Bronchial epithelial cell (primary cell): ENCODE measurements around the gene ANKRD44. TPM values are rescaled to one million over a fixed set of nuclear protein-coding genes. Genes with fewer than 3 reads are reported as not detected.
A peak's percentile ranks its signal among the peaks of the same experiment; 100 is the strongest.

ENCODE experiments used
- DNase-seq: peaks from one replicate; pipeline ENCODE4 v3.0.0-alpha.2; 2010; ENCODE audit warnings: low read depth
- FAIRE-seq: peaks from 2 replicates; lab custom pipeline; 2011; peaks lifted over from hg19 to GRCh38; lab: Jason Lieb, UNC
- H3K27me3 ChIP-seq: 2 replicates; pipeline ENCODE4 v1.5.1; 2011; ENCODE audit warnings: low read length; ENCODE audit not compliant: control insufficient read depth, insufficient read depth
- H3K36me3 ChIP-seq: 2 replicates; pipeline ENCODE4 v1.5.1; 2011; ENCODE audit warnings: low read length; ENCODE audit not compliant: control insufficient read depth, insufficient read depth
- H3K4me3 ChIP-seq: 2 replicates; pipeline ENCODE4 v1.5.1; 2011; ENCODE audit warnings: mild to moderate bottlenecking, low read depth, low read length, control low read depth
- total RNA-seq: library from RNA; depleted of rRNA; stranded (reverse); fragments of >200 nt; gene quantifications from 2 replicates; pipeline ENCODE4 v1.2.1, GENCODE V29; 2014
- TF ChIP-seq, protein P1 (sequence below): IDR thresholded peaks from 2 replicates; pipeline ENCODE4 v1.5.1; 2011; ENCODE audit warnings: mild to moderate bottlenecking, moderate library complexity, low read length, control low read depth, inconsistent platforms; ENCODE audit not compliant: insufficient read depth, severe bottlenecking

Gene ANKRD44
- total RNA-seq, 1 donor from 2014 or later = 0.26 TPM

DNA sequence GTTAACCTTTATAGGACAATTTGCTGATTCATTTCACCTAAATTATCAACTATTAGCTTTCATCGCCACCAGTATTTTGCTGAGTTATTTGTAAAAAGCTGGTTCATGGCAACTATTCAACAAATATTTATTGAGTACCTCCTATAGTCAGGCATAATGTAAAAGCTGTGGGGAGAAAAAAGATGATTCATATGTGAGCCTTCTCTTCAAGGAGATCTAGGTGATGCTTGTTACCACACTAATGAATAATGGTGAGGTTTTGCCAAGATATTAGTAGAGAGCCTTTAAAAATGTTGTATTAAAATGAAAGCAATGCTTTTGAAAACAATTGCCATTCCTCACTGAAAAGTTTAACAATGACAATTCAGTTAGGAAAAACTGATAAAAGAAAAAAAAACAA, 187.8 kb downstream of the ANKRD44 start:
- FAIRE-seq (no peak), DNase-seq (peak; percentile 5)
- Histone ChIP-seq H3K4me3 (no peak overlapping the region), H3K36me3 (no peaks in the 10 kb centered on the region), H3K27me3 (no peaks in the 10 kb centered on the region)
- TF ChIP-seq, protein P1, sequence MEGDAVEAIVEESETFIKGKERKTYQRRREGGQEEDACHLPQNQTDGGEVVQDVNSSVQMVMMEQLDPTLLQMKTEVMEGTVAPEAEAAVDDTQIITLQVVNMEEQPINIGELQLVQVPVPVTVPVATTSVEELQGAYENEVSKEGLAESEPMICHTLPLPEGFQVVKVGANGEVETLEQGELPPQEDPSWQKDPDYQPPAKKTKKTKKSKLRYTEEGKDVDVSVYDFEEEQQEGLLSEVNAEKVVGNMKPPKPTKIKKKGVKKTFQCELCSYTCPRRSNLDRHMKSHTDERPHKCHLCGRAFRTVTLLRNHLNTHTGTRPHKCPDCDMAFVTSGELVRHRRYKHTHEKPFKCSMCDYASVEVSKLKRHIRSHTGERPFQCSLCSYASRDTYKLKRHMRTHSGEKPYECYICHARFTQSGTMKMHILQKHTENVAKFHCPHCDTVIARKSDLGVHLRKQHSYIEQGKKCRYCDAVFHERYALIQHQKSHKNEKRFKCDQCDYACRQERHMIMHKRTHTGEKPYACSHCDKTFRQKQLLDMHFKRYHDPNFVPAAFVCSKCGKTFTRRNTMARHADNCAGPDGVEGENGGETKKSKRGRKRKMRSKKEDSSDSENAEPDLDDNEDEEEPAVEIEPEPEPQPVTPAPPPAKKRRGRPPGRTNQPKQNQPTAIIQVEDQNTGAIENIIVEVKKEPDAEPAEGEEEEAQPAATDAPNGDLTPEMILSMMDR = no peak

DNA sequence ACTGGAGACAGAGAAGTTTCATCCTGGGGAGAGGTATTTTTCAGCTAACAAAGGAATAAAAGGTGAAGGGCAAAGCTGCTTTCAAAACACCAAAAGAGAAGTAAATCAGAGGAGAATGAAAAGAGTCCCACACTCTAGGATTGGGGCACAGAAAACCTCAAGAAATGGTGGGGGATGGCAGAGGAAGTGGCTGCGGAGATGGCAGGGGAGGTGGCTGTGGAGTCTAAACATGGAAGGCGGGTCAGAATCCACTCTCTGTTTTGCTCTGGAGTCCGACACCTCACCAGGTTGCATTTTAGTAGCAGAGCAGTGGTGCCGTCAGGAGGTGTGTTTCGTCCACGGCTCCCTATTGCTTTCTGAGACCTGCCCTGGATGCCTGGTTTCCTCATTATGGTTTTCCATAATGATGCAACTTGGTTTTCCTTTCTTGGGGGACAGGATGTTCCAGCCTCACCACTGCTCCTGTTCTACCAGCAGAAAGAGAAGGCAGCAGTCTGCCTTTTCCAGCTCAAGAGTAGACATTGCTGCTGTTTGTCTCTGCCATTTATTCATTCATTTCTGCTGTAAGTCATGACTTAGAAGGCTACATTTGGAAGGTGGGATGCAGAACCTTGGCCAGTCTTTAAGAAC, 188.7 kb downstream of the ANKRD44 start:
- FAIRE-seq (no peak), DNase-seq (no peak)
- H3K36me3 ChIP-seq = no peaks in the 10 kb centered on the region
- no peaks in the 10 kb centered on the region for H3K27me3 ChIP-seq
- H3K4me3 ChIP-seq = no peak overlapping the region
- TF ChIP-seq, protein P1 = no peak

DNA sequence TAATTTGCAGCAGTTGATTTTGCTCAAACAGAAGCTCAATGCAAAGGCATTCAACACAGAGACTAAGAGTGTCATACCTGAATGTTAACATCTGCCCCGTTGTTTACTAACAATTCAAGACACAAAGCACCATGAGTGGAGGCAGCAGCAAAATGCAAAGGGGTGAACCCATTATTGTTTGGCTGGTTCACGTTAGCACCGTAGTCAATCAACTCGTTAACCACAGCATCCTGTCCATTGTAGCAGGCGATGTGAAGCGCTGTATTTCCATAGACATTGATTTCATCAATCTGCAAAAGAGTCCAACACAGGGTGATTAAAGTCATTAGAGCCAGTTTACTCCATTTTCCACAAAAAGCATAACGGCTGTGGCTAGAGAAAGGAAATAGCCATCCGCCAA, 189.3 kb downstream of the ANKRD44 start:
- TF ChIP-seq, protein P1 = no peak
- no peaks in the 10 kb centered on the region for H3K36me3 ChIP-seq
- DNase-seq (no peak), FAIRE-seq (no peak)
- H3K27me3 ChIP-seq = no peaks in the 10 kb centered on the region
- H3K4me3 ChIP-seq = no peak overlapping the region

DNA sequence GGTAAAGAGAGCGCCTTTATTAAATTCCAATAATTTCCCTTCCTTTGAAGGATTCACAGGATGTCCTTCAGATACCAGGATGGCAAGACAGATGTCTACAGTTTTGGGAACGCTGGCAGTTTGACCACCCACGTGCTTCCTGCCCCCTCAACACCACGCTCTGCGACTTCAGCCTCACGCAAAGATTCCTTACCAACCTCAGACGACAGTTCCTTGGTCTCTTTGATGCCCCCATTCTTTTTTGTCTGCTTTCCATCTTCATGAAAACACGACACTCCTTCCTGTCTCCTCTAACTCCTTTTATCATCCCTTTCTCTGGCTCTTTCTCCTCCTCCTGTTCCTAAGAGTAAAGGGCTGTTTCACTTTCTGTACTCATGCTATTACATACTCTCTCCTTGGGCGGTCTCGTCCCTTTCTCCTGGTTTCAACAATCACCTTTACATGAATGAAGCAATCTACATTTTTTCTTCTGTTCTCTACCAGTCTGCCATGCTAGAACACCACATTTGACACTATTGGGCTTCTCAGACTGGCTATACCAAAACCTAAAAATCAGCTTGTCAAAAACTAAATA, 194.2 kb downstream of the ANKRD44 start:
- H3K27me3 ChIP-seq = no peaks in the 10 kb centered on the region
- H3K36me3 ChIP-seq = no peaks in the 10 kb centered on the region
- DNase-seq = no peak
- no peak overlapping the region for H3K4me3 ChIP-seq
- TF ChIP-seq, protein P1 = no peak
- no peak for FAIRE-seq

DNA sequence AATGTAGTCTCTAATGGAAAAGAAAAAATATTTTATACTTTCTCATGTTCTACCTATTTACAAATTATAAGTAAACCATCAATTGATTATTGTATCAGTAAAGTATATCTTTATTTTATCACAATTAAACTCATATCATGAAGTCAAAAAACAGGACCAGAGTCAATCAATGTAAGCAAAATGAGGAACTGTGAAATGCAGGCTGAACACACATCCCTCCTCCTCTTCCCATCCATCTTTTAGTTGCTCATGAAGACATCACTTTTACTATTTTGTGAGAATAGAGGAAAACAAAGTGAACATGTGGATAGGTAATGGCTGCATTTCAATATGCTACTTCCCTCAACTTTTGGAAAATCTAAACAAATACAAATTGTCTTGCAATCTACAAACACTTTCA, 195.3 kb downstream of the ANKRD44 start:
- TF ChIP-seq, protein P1 = no peak
- FAIRE-seq = no peak
- H3K27me3 ChIP-seq = no peaks in the 10 kb centered on the region
- DNase-seq = no peak
- no peaks in the 10 kb centered on the region for H3K36me3 ChIP-seq
- H3K4me3 ChIP-seq = no peak overlapping the region
